ENCODE data around the gene TNRC18.

GRCh38 chr7:5439209-5439571 lies 15.6 kb upstream of the TNRC18 start:
- TF ChIP-seq CTCF (IDR thresholded peaks at IDR 0.05) (no peak), EZH2 (IDR thresholded peaks at IDR 0.05; ENCODE audit: borderline replicate concordance, insufficient read depth, low read depth, low read length, poor library complexity, severe bottlenecking) (no peak)

Measured in B cell (primary cell).